Measurements from ENCODE around the gene CHIC2.

Gene CHIC2

DNA sequence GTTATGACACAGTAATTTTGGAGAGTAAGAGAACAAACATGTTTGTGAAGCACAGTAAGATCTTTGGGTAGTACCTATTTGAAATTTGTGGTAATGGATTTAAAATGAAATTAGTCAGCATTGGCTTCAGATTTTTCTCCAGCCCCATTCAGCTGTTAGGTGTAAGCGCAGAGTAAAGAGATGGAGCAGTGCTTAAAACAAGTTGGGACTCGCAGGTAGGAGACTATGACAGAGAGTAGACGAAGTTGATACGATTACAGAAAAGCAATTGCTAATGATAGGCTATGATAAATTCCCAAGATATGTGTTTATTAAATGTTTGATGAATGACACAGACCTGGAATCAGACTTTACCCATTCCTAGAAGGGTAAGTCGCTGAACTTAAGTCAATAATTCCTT, 72.6 kb downstream of the CHIC2 start:
- Histone ChIP-seq H3K36me3 (ENCODE audit: control insufficient read depth, insufficient read depth, low read length) (no peaks in the 10 kb centered on the region), H3K4me3 (ENCODE audit: low read depth, low read length) (no peak overlapping the region), H3K27me3 (ENCODE audit: control insufficient read depth, insufficient read depth, low read length) (no peaks in the 10 kb centered on the region), H3K4me1 (ENCODE audit: control insufficient read depth, insufficient read depth, low read length) (no peaks in the 10 kb centered on the region), H3K9ac (ENCODE audit: low read depth, low read length) (no peak overlapping the region), H3K9me3 (ENCODE audit: control insufficient read depth, insufficient read depth, low read length) (no peaks in the 10 kb centered on the region)

GRCh38 chr4:53990641-53991040, 73.8 kb downstream of the CHIC2 start:
- H3K36me3 ChIP-seq (ENCODE audit: control insufficient read depth, insufficient read depth, low read length), result no peaks in the 10 kb centered on the region
- no peaks in the 10 kb centered on the region for H3K4me1 ChIP-seq (ENCODE audit: control insufficient read depth, insufficient read depth, low read length)
- H3K9ac ChIP-seq (ENCODE audit: low read depth, low read length), result no peak overlapping the region
- no peaks in the 10 kb centered on the region for H3K9me3 ChIP-seq (ENCODE audit: control insufficient read depth, insufficient read depth, low read length)
- H3K4me3 ChIP-seq (ENCODE audit: low read depth, low read length), result no peak overlapping the region
- no peaks in the 10 kb centered on the region for H3K27me3 ChIP-seq (ENCODE audit: control insufficient read depth, insufficient read depth, low read length)

DNA sequence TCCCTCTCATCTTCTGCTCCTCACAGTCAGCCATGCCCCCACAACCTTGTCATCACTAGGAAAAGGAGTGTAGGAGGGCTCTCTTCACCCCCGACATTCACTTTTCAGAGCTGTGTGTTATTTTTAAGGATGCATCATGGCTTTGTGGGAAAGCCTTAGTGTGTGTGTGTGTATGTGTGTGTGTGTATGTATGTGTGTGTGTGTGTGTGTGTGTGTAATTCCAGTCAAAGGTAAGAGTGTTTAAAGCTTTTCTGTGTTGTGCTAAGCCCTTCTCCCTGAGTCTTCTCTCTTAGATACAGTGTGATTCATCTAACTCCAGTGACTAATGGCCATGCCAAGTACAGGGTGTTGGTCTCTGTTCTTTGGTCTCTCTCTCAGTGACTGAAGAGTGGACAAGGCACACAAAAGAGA, 76.6 kb downstream of the CHIC2 start:
- Histone ChIP-seq H3K4me3 (ENCODE audit: low read depth, low read length) (no peak overlapping the region), H3K9ac (ENCODE audit: low read depth, low read length) (no peak overlapping the region)

GRCh38 chr4:53986062-53986461, 78.3 kb downstream of the CHIC2 start:
- H3K27me3 ChIP-seq (ENCODE audit: control insufficient read depth, insufficient read depth, low read length), result no peaks in the 10 kb centered on the region
- no peaks in the 10 kb centered on the region for H3K36me3 ChIP-seq (ENCODE audit: control insufficient read depth, insufficient read depth, low read length)
- no peaks in the 10 kb centered on the region for H3K9me3 ChIP-seq (ENCODE audit: control insufficient read depth, insufficient read depth, low read length)
- no peak overlapping the region for H3K9ac ChIP-seq (ENCODE audit: low read depth, low read length)
- no peak overlapping the region for H3K4me3 ChIP-seq (ENCODE audit: low read depth, low read length)
- H3K4me1 ChIP-seq (ENCODE audit: control insufficient read depth, insufficient read depth, low read length), result peaks cover 2% of the 10 kb centered on the region

More for the DNA sequence above, 76.6 kb downstream of the CHIC2 start:
- Histone ChIP-seq H3K9me3 (ENCODE audit: control insufficient read depth, insufficient read depth, low read length) (no peaks in the 10 kb centered on the region), H3K36me3 (ENCODE audit: control insufficient read depth, insufficient read depth, low read length) (no peaks in the 10 kb centered on the region), H3K27me3 (ENCODE audit: control insufficient read depth, insufficient read depth, low read length) (no peaks in the 10 kb centered on the region), H3K4me1 (ENCODE audit: control insufficient read depth, insufficient read depth, low read length) (no peaks in the 10 kb centered on the region)

GRCh38 chr4:53981567-53981966, 82.8 kb downstream of the CHIC2 start:
- no peaks in the 10 kb centered on the region for H3K27me3 ChIP-seq (ENCODE audit: control insufficient read depth, insufficient read depth, low read length)
- H3K9ac ChIP-seq (ENCODE audit: low read depth, low read length), result no peak overlapping the region
- H3K4me3 ChIP-seq (ENCODE audit: low read depth, low read length), result no peak overlapping the region
- no peaks in the 10 kb centered on the region for H3K36me3 ChIP-seq (ENCODE audit: control insufficient read depth, insufficient read depth, low read length)
- peaks cover 2% of the 10 kb centered on the region for H3K4me1 ChIP-seq (ENCODE audit: control insufficient read depth, insufficient read depth, low read length)
- no peaks in the 10 kb centered on the region for H3K9me3 ChIP-seq (ENCODE audit: control insufficient read depth, insufficient read depth, low read length)

DNA sequence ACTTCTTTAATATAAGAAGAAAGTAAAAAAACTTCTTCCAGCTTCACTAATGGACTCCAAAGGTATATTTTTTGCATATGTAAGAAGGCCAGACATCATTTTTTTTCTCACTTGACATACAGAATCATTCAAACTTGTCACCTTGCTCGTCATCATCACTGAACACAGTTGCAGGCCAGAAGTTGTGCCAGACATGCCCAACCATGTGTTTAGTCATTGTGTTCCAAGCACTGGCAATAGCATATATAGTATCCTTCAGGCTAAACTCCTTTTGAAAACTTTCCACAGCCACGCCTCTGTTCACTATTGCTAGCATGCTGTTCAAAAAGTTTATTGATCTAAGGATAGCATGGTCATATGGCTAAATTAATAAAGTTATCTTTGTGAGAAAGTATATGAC, 83.3 kb downstream of the CHIC2 start:
- H3K4me1 ChIP-seq (ENCODE audit: control insufficient read depth, insufficient read depth, low read length), result peaks cover 2% of the 10 kb centered on the region
- H3K27me3 ChIP-seq (ENCODE audit: control insufficient read depth, insufficient read depth, low read length), result no peaks in the 10 kb centered on the region
- no peaks in the 10 kb centered on the region for H3K36me3 ChIP-seq (ENCODE audit: control insufficient read depth, insufficient read depth, low read length)
- no peaks in the 10 kb centered on the region for H3K9me3 ChIP-seq (ENCODE audit: control insufficient read depth, insufficient read depth, low read length)
- no peak overlapping the region for H3K4me3 ChIP-seq (ENCODE audit: low read depth, low read length)
- H3K9ac ChIP-seq (ENCODE audit: low read depth, low read length), result no peak overlapping the region

GRCh38 chr4:53974561-53974960, 89.8 kb downstream of the CHIC2 start:
- no peaks in the 10 kb centered on the region for H3K4me1 ChIP-seq (ENCODE audit: control insufficient read depth, insufficient read depth, low read length)
- no peaks in the 10 kb centered on the region for H3K36me3 ChIP-seq (ENCODE audit: control insufficient read depth, insufficient read depth, low read length)
- no peaks in the 10 kb centered on the region for H3K27me3 ChIP-seq (ENCODE audit: control insufficient read depth, insufficient read depth, low read length)
- H3K9me3 ChIP-seq (ENCODE audit: control insufficient read depth, insufficient read depth, low read length), result no peaks in the 10 kb centered on the region
- no peak overlapping the region for H3K4me3 ChIP-seq (ENCODE audit: low read depth, low read length)
- no peak overlapping the region for H3K9ac ChIP-seq (ENCODE audit: low read depth, low read length)

DNA sequence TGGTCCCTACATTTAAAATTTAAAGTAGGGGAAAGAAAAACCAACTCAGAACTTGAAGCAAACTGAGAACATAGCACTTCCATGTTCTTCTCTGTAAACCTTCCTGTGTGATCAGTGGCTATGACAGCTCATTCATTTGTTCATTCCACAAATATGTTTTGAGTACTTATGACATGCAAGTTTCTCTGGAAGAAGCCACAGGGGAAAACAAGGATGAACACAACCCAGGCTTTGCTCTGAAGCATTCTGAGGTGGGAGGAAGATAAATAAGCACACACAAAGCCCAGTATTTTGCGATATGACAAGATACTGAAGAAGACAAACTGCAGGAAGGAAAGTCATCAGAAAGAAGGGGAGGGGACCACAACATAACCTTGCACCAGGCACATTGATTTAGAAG, 96.4 kb downstream of the CHIC2 start:
- no peaks in the 10 kb centered on the region for H3K9me3 ChIP-seq (ENCODE audit: control insufficient read depth, insufficient read depth, low read length)
- no peak overlapping the region for H3K9ac ChIP-seq (ENCODE audit: low read depth, low read length)
- H3K4me3 ChIP-seq (ENCODE audit: low read depth, low read length), result no peak overlapping the region
- peaks cover 15% of the 10 kb centered on the region for H3K27me3 ChIP-seq (ENCODE audit: control insufficient read depth, insufficient read depth, low read length)
- no peaks in the 10 kb centered on the region for H3K36me3 ChIP-seq (ENCODE audit: control insufficient read depth, insufficient read depth, low read length)
- H3K4me1 ChIP-seq (ENCODE audit: control insufficient read depth, insufficient read depth, low read length), result no peaks in the 10 kb centered on the region

DNA sequence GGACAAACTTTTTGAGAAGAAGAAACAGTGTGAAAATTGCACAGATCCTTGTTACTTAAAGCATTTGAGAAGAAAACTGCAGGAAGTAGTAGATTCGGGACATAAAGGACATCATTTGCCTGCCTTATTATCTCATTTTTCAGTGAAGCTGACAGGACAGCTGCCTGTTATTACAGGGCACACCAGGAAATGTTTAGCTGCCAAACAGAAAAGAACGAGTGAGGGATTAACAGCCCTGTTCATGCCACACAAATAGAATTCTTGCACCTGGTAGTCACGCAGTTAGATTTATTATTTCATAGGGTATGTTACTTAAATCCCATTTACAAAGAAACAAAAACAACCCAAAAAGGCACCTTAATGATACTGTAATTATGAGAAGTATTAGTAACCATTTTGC, 100.6 kb downstream of the CHIC2 start:
- Histone ChIP-seq H3K4me1 (ENCODE audit: control insufficient read depth, insufficient read depth, low read length) (peaks cover 6% of the 10 kb centered on the region), H3K36me3 (ENCODE audit: control insufficient read depth, insufficient read depth, low read length) (no peaks in the 10 kb centered on the region), H3K27me3 (ENCODE audit: control insufficient read depth, insufficient read depth, low read length) (peaks cover 15% of the 10 kb centered on the region), H3K9me3 (ENCODE audit: control insufficient read depth, insufficient read depth, low read length) (no peaks in the 10 kb centered on the region), H3K9ac (ENCODE audit: low read depth, low read length) (no peak overlapping the region), H3K4me3 (ENCODE audit: low read depth, low read length) (no peak overlapping the region)

DNA sequence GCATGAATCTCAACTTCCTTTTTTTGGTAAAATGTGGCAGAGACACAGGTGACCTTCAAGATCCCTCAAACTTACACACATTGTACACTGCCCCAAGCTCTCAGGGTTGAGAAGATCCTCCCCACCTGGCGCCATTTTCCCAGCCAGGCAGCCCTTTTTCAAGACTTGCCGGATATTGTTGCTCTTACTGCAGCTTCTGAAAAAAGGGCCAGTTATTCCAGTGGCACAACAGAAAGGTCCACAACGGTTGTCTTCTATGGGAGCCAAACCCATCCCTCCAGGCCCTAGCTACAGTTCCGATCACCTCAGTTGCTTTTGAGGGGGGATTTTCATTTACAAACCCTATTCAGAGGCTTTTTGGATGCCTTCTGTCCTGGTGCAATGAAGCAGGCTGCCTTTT, 101.1 kb downstream of the CHIC2 start:
- Histone ChIP-seq H3K36me3 (ENCODE audit: control insufficient read depth, insufficient read depth, low read length) (no peaks in the 10 kb centered on the region), H3K9ac (ENCODE audit: low read depth, low read length) (no peak overlapping the region), H3K4me1 (ENCODE audit: control insufficient read depth, insufficient read depth, low read length) (peaks cover 6% of the 10 kb centered on the region), H3K27me3 (ENCODE audit: control insufficient read depth, insufficient read depth, low read length) (peaks cover 15% of the 10 kb centered on the region), H3K4me3 (ENCODE audit: low read depth, low read length) (no peak overlapping the region), H3K9me3 (ENCODE audit: control insufficient read depth, insufficient read depth, low read length) (no peaks in the 10 kb centered on the region)

- Histone ChIP-seq H3K27me3 (ENCODE audit: control insufficient read depth, insufficient read depth, low read length) (peaks cover 15% of the 10 kb centered on the region), H3K9ac (ENCODE audit: low read depth, low read length) (no peak overlapping the region), H3K4me1 (ENCODE audit: control insufficient read depth, insufficient read depth, low read length) (peaks cover 11% of the 10 kb centered on the region), H3K9me3 (ENCODE audit: control insufficient read depth, insufficient read depth, low read length) (no peaks in the 10 kb centered on the region), H3K4me3 (ENCODE audit: low read depth, low read length) (no peak overlapping the region), H3K36me3 (ENCODE audit: control insufficient read depth, insufficient read depth, low read length) (no peaks in the 10 kb centered on the region)
Observed at GRCh38 chr4:53962516-53963225, 101.7 kb downstream of the CHIC2 start.

DNA sequence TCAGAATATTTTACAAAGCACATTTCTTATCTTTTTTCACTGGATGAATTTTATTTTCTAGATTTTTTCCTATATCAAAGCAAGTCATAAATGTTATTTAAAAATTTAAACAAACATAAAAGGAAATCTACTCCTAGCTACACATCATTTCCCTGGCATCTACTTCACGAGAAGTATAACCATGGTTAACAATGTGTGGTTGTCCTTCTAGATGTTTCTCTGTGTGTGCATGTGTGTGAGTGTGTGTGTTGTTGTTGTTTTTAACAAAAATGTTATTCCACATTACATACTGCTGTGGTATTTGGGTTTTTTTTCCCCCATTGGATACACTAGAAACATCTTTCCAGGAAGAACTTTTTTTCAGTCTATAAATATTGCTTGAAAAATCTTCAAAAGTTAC, 103.1 kb downstream of the CHIC2 start:
- Histone ChIP-seq H3K4me3 (ENCODE audit: low read depth, low read length) (no peak overlapping the region), H3K27me3 (ENCODE audit: control insufficient read depth, insufficient read depth, low read length) (peaks cover 10% of the 10 kb centered on the region), H3K4me1 (ENCODE audit: control insufficient read depth, insufficient read depth, low read length) (peaks cover 11% of the 10 kb centered on the region), H3K9ac (ENCODE audit: low read depth, low read length) (no peak overlapping the region), H3K9me3 (ENCODE audit: control insufficient read depth, insufficient read depth, low read length) (no peaks in the 10 kb centered on the region), H3K36me3 (ENCODE audit: control insufficient read depth, insufficient read depth, low read length) (no peaks in the 10 kb centered on the region)
